Activated CD4-positive, alpha-beta T cell treated with anti-CD3 and anti-CD28 coated beads, Interleukin-2, amount 50 U/mL, for 4 hours (primary cell): ENCODE data around the gene FAM167B.
"Not testable (repeated sequence)": the region's sequence is repeated elsewhere in the genome, so short reads cannot be mapped to it uniquely, and the experiment has no call there.

Experiments used
- DNase-seq, 2 experiments: peaks; one replicate each; pipeline ENCODE4 v3.0.0-alpha.2; 2020

The FAM167B gene

GRCh38 chr1:32224285-32224684 is 22.7 kb upstream of the FAM167B start:
- DNase-seq, result no peak

GRCh38 chr1:32228771-32229170 is 18.3 kb upstream of the FAM167B start:
- DNase-seq, result no peak

DNA sequence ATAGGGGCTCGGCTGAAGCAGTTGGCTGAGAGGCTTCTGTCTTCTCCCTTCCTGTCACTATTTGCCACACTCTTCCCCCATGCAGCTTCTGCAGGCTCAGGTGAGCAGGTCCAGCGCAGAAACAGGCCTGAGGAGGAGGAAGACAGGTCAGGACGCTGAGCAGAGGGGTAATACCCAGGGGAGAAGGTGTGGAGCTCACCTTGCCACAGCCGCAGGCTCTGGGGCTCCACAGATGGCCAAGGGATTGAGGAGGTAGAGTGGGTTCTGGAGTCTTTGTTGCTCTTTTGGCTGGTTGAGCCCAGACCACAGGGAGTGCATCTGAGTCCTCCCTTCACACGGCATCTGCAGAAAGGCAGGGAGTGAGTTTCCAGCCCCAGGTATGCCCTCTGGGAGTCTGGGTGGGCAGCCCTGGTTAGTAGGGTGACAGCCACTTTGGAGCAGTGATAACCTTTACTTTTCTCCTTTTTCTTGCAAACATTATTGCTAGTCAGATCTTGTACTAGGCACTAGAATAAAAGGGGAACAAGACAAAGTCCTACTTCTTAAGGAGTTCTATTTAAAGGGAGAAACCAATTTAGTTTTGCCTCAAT is 15.1 kb upstream of the FAM167B start:
- no peak for DNase-seq

- no peak for DNase-seq
Measured at GRCh38 chr1:32232558-32233304, 14.3 kb upstream of the FAM167B start.

DNA sequence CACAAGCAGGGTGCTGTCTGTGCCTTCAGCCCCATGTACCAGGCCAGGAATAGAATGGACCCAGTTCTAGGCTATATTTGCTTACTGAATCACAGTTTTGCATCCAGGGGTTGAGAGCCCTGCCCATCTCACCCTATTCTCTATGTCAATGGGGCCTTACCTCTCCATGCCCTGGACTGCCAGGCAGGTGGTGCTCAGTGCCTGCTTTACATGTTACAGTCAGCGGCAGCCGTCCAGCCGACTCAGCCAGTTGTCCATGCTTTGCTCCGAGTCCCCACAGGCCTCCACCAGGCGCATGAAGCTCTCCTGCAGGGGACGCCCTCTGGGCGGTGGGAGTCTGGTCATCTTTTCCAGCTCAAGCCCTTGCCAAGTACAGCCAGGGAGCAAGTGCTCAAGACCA is 12.2 kb upstream of the FAM167B start:
- DNase-seq, result no peak

- DNase-seq, result no peak
Measured at GRCh38 chr1:32239337-32239736, 7.7 kb upstream of the FAM167B start.

DNA sequence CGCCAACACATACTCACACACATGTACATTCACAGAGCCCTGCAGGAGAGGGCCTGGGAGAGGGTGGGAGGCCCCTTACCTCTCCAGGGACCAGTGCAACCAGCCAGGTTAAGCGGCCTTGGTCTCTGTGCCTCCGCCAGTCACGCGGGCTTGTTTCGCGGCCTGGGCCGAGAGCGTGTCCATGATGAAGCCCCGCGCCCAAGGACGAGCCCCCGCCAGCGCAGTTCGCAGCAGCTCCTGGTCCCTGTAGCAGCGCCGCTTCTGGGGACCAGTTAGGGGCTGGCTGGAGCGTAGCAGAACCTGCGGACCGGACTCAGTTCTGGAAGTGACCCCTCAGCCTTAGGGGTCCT is 7.3 kb upstream of the FAM167B start:
- no peak for DNase-seq

GRCh38 chr1:32240140-32240951 is 6.7 kb upstream of the FAM167B start:
- peak; percentile 45 to 47 for DNase-seq

DNA sequence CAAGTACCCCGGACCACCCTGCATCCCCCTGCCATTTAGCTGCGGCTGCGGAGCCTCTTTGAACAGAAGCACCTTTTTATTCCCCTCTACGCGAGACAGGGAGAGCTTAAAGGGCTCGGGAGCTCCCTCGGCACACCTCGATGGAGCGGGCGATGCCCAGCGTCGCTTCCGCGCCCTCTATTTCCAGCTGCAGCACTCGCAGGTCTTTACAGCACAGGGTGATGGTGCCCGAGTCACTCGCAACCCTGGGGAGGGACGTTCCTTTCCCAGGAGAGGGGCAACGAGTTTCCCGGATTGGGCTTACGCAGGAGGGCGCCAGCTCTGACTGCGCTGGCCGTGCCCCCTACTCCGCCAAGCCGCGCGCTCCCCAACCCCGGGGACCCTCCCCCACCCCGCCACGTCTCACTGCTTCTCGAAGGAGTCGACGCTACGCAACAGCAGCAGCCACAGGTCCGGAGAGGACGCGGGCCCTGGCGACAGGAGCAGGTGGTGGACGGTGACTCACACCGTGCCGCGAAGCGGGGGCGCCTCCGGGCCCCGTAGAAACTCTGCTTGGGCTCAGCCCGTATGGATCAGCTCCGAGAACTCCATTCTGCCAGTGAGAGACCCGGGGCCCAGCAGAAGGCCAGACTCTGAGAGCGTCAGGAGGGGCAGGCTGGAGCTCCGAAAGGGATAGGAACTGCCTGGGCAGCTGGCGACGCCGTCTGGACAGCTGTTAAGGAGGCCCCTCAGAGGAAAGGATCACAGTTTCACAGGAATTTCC is 5.8 kb upstream of the FAM167B start:
- peak in 1 of 2 experiments; percentile 21 for DNase-seq

GRCh38 chr1:32242341-32242851 is 4.6 kb upstream of the FAM167B start:
- no peak for DNase-seq

DNA sequence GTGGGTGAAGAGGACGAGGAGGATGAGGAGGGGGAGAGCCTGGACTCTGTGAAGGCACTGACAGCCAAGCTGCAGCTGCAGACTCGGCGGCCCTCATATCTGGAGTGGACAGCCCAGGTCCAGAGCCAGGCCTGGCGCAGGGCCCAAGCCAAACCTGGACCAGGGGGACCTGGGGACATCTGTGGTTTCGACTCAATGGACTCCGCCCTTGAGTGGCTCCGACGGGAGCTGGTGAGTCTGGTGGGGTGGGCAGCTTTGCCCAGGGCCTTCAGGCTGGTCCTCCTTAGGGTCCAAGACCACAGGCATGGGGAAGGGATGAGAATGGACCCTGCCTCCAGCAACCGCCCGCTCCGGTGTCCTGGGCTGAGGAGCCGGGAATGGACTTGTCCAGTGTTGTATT is 430 bp downstream of the FAM167B start:
- DNase-seq, result no peak

DNA sequence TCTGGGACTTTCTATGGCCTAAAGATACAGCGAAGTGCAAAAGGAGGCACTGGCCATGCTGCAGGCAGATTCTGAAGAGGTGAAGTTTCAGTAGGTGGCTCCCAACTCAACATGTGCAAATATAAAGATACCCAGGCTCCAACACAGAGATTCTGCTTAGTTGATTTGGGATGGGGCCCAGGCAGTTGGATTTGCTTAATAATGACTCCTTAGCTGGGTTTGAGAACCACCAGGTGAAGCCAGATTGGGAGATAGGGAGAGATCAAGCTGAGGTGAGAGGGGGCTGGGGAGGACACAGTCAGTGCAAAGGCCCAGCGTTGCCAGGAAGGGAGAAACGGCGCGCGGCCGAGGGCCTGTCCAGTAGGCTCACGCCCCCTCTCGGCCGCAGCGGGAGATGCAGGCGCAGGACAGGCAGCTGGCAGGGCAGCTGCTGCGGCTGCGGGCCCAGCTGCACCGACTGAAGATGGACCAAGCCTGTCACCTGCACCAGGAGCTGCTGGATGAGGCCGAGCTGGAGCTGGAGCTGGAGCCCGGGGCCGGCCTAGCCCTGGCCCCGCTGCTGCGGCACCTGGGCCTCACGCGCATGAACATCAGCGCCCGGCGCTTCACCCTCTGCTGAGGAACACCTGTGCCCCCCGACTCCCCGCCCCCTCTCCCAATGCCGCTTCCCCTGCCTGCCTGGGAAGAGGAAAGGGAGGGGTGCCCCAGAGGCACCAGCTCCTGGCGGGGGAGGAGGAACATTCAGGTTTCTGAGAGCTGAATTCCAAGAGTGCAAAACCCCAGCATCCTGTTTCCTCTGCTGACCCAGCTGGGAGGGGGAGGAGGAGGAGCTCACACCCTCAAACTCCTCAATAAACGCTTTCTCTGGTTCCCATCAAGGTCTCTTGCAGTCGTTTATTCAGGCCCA is 1.2 kb downstream of the FAM167B start:
- peak; percentile 66 to 68 for DNase-seq

DNA sequence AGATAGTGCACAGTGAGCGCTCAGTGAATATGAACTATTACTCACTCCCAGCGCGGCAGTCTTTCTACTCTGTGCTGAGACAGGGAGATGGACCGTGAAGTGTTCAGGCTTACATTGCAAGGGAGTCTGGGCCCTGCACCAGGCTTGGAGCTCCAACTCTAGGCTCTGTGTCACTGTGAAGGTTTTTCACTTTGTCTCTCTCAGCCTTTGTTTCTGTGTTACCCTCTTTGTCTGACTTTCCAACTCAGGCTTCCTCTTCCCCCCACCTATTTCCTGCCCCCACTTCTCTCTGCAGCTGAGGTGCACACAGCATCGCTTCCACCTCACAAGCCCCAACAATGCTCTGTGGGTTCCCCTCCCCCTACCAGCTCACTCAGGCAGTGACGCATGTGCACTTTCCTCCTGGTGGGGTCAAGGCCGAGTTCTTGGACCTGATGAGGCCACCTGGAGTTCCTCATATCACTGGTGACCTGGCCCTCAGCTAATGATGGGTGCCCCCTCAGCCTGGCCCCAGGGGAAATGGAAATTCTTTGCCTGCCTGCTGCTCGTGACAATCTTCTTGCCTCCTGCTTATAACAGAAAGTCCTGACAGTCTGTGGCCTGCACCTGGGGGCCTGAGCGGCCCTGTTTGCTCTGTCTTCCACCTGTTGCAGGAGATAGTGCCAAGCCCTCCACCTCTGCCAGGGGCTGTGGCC is 3.0 kb downstream of the FAM167B start:
- peak; percentile 75 to 76 for DNase-seq

GRCh38 chr1:32250893-32251716 is 4.1 kb downstream of the FAM167B start, which contains the start of gene LCK:
Gene LCK, plus strand, starts transcription at chr1:32251265. Its CDS starts 23,065 bp downstream, at chr1:32274330.
- DNase-seq, result peak; percentile 50 to 58

GRCh38 chr1:32255072-32256071 is 8.3 kb downstream of the FAM167B start:
- DNase-seq, result no peak

DNA sequence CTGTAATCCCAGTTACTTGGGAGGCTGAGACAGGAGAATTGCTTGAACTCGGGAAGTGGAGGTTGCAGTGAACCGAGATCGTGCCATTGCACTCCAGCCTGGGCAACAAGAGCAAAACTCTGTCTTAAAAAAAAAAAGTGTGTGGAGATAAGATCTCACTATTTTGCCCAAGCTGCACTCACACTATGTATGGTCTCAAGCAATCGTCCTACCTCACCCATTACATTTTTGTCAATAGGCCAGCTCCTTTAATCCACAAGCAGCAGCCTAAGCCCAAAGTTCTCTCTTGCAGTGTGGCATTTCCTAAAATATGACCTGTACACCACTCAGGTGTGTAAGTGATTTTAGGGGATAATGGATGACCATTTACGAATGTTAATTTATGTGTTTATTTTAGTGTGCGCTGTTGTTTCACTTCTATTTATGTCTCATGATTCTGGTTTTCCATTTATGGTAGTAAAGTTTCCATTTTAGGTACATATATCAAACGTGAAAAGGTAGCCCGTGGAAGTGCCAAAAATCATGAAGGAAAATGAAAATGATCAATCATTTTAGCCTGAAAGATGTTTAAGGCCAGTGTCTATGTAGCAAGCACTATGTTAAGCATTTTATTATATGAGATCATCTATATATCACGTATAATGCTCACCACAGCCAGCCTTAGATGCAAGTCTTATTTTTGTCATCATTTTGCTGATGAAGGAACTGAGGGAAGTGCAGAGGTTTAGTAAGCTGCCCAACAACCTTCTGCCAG is 9.6 kb downstream of the FAM167B start:
- no peak for DNase-seq

DNA sequence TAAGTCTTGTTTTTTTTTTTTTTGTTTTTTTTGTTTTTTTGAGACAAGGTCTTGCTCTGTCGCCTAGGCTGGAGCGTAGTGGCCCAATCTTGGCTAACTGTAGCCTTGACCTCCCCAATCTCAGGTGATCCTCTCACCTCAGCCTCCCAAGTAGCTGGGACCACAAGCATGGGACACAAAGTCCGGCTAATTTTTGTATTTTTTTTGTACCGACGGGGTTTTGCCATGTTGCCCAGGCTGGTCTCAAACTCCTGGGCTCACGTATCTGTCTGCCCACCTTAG is 10.1 kb downstream of the FAM167B start:
- DNase-seq, result no peak

GRCh38 chr1:32263236-32263593 is 16.2 kb downstream of the FAM167B start:
- DNase-seq, result not testable (repeated sequence)
